HEK293 (cell line): Measurements from ENCODE around the gene MORC1.

Experiments
- CTCF ChIA-PET: fragments of 350-600 bp; formaldehyde crosslinking; extraction: SDS; loops from one replicate; lab custom pipeline; 2021; ENCODE audit warnings: antibody characterized with exemption; lab: Yijun Ruan, JAX
- POLR2A ChIA-PET: fragments of 300-600 bp; formaldehyde crosslinking; extraction: SDS; loops from one replicate; lab custom pipeline; 2020; ENCODE audit warnings: antibody characterized with exemption, inconsistent platforms; lab: Yijun Ruan, JAX
- H3K27ac ChIP-seq: fragments of 200-500 bp; sonication (Bioruptor generic); 2 replicates; pipeline ENCODE4 v1.5.1; 2014; ENCODE audit warnings: low read depth, low read length, control low read depth, inconsistent platforms; ENCODE audit errors: extremely low read depth
- H3K36me3 ChIP-seq, 2 experiments: fragments of 200-500 bp in 1 of 2; sonication (Bioruptor generic) in 1 of 2; 1 replicate in 1 of 2; 2 replicates in 1 of 2; pipeline ENCODE4 v1.5.1; 2014 to 2017; ENCODE audit warnings: inconsistent platforms in 2 of 2, low read length in 2 of 2; ENCODE audit not compliant: control insufficient read depth in 2 of 2, insufficient read depth in 1 of 2
- H3K4me1 ChIP-seq: fragments of 200-500 bp; sonication (Bioruptor generic); 2 replicates; pipeline ENCODE4 v1.5.1; 2014; ENCODE audit warnings: mild to moderate bottlenecking, low read length, inconsistent platforms; ENCODE audit not compliant: control insufficient read depth, insufficient read depth
- H3K4me3 ChIP-seq: 2 replicates; pipeline ENCODE4 v1.5.1; 2011; ENCODE audit warnings: low read depth, mild to moderate bottlenecking, control low read depth, low read length, moderate library complexity
- H3K9me3 ChIP-seq: fragments of 200-500 bp; sonication (Bioruptor generic); 2 replicates; pipeline ENCODE4 v1.5.1; 2014; ENCODE audit warnings: low read depth, low read length, inconsistent platforms; ENCODE audit not compliant: control insufficient read depth, insufficient read depth
- BCL11B ChIP-seq: fragments of 450-650 bp; formaldehyde crosslinking; IDR thresholded peaks from 2 replicates; pipeline ENCODE4 v1.5.1; 2016; ENCODE audit warnings: low read depth, missing biosample characterization, missing genetic modification characterization
- BCL6B ChIP-seq: fragments of 450-650 bp; formaldehyde crosslinking; IDR thresholded peaks from 2 replicates; pipeline ENCODE4 v1.5.1; 2017; ENCODE audit warnings: missing biosample characterization, missing genetic modification characterization
- FEZF1 ChIP-seq: fragments of 450-650 bp; formaldehyde crosslinking; IDR thresholded peaks from 2 replicates; pipeline ENCODE4 v1.5.1; 2016; ENCODE audit warnings: missing biosample characterization, missing genetic modification characterization
- GFI1B ChIP-seq: fragments of 450-650 bp; formaldehyde crosslinking; IDR thresholded peaks from 2 replicates; pipeline ENCODE4 v1.5.1; 2016; ENCODE audit warnings: missing biosample characterization, missing genetic modification characterization
- KLF9 ChIP-seq: fragments of 450-650 bp; formaldehyde crosslinking; IDR thresholded peaks from 2 replicates; pipeline ENCODE4 v1.5.1; 2016; ENCODE audit warnings: missing biosample characterization, missing genetic modification characterization, low read depth
- OVOL3 ChIP-seq: fragments of 450-650 bp; formaldehyde crosslinking; IDR thresholded peaks from 2 replicates; pipeline ENCODE4 v1.5.1; 2016; ENCODE audit warnings: missing biosample characterization, missing genetic modification characterization
- SP3 ChIP-seq: fragments of 450-650 bp; formaldehyde crosslinking; IDR thresholded peaks from 2 replicates; pipeline ENCODE4 v1.5.1; 2016; ENCODE audit warnings: missing biosample characterization, missing genetic modification characterization
- YY1 ChIP-seq: fragments of 450-650 bp; formaldehyde crosslinking; IDR thresholded peaks from 2 replicates; pipeline ENCODE4 v1.5.1; 2018; ENCODE audit warnings: missing biosample characterization, missing genetic modification characterization
- ZBTB44 ChIP-seq: fragments of 450-650 bp; IDR thresholded peaks from 2 replicates; pipeline ENCODE4 v1.5.1; 2018; ENCODE audit warnings: missing biosample characterization, mild to moderate bottlenecking, missing genetic modification characterization
- ZBTB6 ChIP-seq: fragments of 450-650 bp; formaldehyde crosslinking; IDR thresholded peaks from 2 replicates; pipeline ENCODE4 v1.5.1; 2017; ENCODE audit warnings: missing biosample characterization, missing genetic modification characterization
- ZBTB7A ChIP-seq: fragments of 450-650 bp; formaldehyde crosslinking; IDR thresholded peaks from 2 replicates; pipeline ENCODE4 v1.5.1; 2016; ENCODE audit warnings: low read depth, missing biosample characterization, missing genetic modification characterization
- ZNF10 ChIP-seq: fragments of 450-650 bp; formaldehyde crosslinking; IDR thresholded peaks from 2 replicates; pipeline ENCODE4 v1.5.1; 2017; ENCODE audit warnings: missing biosample characterization, missing genetic modification characterization
- ZNF146 ChIP-seq: fragments of 450-650 bp; formaldehyde crosslinking; IDR thresholded peaks from 2 replicates; pipeline ENCODE4 v1.5.1; 2016; ENCODE audit warnings: missing biosample characterization, missing genetic modification characterization
- ZNF223 ChIP-seq: fragments of 450-650 bp; formaldehyde crosslinking; IDR thresholded peaks from 2 replicates; pipeline ENCODE4 v1.5.1; 2016; ENCODE audit warnings: missing biosample characterization, missing genetic modification characterization
- ZNF24 ChIP-seq: fragments of 450-650 bp; formaldehyde crosslinking; IDR thresholded peaks from 2 replicates; pipeline ENCODE4 v1.5.1; 2016; ENCODE audit warnings: missing biosample characterization, missing genetic modification characterization
- ZNF280C ChIP-seq: fragments of 450-650 bp; formaldehyde crosslinking; IDR thresholded peaks from 2 replicates; pipeline ENCODE4 v1.5.1; 2016; ENCODE audit warnings: missing biosample characterization, missing genetic modification characterization
- ZNF292 ChIP-seq: fragments of 450-650 bp; formaldehyde crosslinking; IDR thresholded peaks from 2 replicates; pipeline ENCODE4 v1.5.1; 2016; ENCODE audit warnings: low read depth, missing biosample characterization, missing genetic modification characterization, borderline replicate concordance
- ZNF366 ChIP-seq: fragments of 450-650 bp; formaldehyde crosslinking; conservative IDR thresholded peaks from 2 replicates; pipeline ENCODE4 v1.5.1; 2016; ENCODE audit warnings: missing biosample characterization, missing genetic modification characterization
- ZNF449 ChIP-seq: fragments of 450-650 bp; formaldehyde crosslinking; IDR thresholded peaks from 2 replicates; pipeline ENCODE4 v1.5.1; 2017; ENCODE audit warnings: missing biosample characterization, mild to moderate bottlenecking, missing genetic modification characterization, moderate library complexity
- ZNF510 ChIP-seq: fragments of 450-650 bp; formaldehyde crosslinking; IDR thresholded peaks from 2 replicates; pipeline ENCODE4 v1.5.1; 2018; ENCODE audit warnings: mild to moderate bottlenecking, missing genetic modification characterization, missing biosample characterization; ENCODE audit not compliant: insufficient replicate concordance
- ZNF513 ChIP-seq: fragments of 450-650 bp; IDR thresholded peaks from 2 replicates; pipeline ENCODE4 v1.5.1; 2018; ENCODE audit warnings: missing biosample characterization, missing genetic modification characterization
- ZNF558 ChIP-seq: fragments of 450-650 bp; formaldehyde crosslinking; IDR thresholded peaks from 2 replicates; pipeline ENCODE4 v1.5.1; 2016; ENCODE audit warnings: missing biosample characterization, missing genetic modification characterization
- ZNF624 ChIP-seq: fragments of 450-650 bp; formaldehyde crosslinking; IDR thresholded peaks from 2 replicates; pipeline ENCODE4 v1.5.1; 2017; ENCODE audit warnings: missing biosample characterization, missing genetic modification characterization
- ZNF843 ChIP-seq: fragments of 450-650 bp; formaldehyde crosslinking; IDR thresholded peaks from 2 replicates; pipeline ENCODE4 v1.5.1; 2016; ENCODE audit warnings: missing biosample characterization, missing genetic modification characterization
- ZSCAN16 ChIP-seq: fragments of 450-650 bp; formaldehyde crosslinking; IDR thresholded peaks from 2 replicates; pipeline ENCODE4 v1.5.1; 2016; ENCODE audit warnings: missing biosample characterization, missing genetic modification characterization
- ZSCAN18 ChIP-seq: fragments of 450-650 bp; formaldehyde crosslinking; IDR thresholded peaks from 2 replicates; pipeline ENCODE4 v1.5.1; 2016; ENCODE audit warnings: missing biosample characterization, missing genetic modification characterization

Gene MORC1

GRCh38 chr3:108976058-108976457 lies 141.9 kb downstream of the MORC1 start:
- POLR2A ChIA-PET: no interaction called here
- Histone ChIP-seq H3K9me3 (no peaks in the 10 kb centered on the region), H3K4me1 (no peaks in the 10 kb centered on the region), H3K4me3 (no peak overlapping the region), H3K36me3 (no peaks in the 10 kb centered on the region), H3K27ac (no peak overlapping the region)
- CTCF ChIA-PET: no interaction called here
- TF ChIP-seq SP3 (no peak), ZNF510 (tag by site-specific recombination) (no peak), ZNF24 (no peak), OVOL3 (tag by site-specific recombination) (no peak), ZNF843 (tag by site-specific recombination) (no peak), ZBTB44 (tag by site-specific recombination) (no peak), FEZF1 (tag by site-specific recombination) (no peak), GFI1B (tag by site-specific recombination) (no peak), ZNF624 (tag by site-specific recombination) (no peak)

- ChIA-PET CTCF (no interaction called here), POLR2A (no interaction called here)
- H3K36me3 ChIP-seq: no peaks in the 10 kb centered on the region
- H3K4me3 ChIP-seq: no peak overlapping the region
- no peak overlapping the region for H3K27ac ChIP-seq
- TF ChIP-seq ZSCAN18 (tag by site-specific recombination) (no peak), ZNF10 (tag by site-specific recombination) (no peak), ZNF513 (no peak), ZBTB7A (tag by site-specific recombination) (no peak), ZNF280C (tag by site-specific recombination) (no peak), ZNF558 (tag by site-specific recombination) (no peak), KLF9 (tag by site-specific recombination) (no peak), ZNF292 (no peak), YY1 (tag by site-specific recombination) (no peak), ZNF449 (no peak), BCL11B (tag by site-specific recombination) (no peak), ZNF223 (tag by site-specific recombination) (no peak), BCL6B (tag by site-specific recombination) (no peak), ZBTB6 (tag by site-specific recombination) (no peak), ZNF366 (tag by site-specific recombination) (no peak), ZNF146 (tag by site-specific recombination) (no peak), ZSCAN16 (no peak)
- no peaks in the 10 kb centered on the region for H3K9me3 ChIP-seq
- no peaks in the 10 kb centered on the region for H3K4me1 ChIP-seq
Observed at GRCh38 chr3:108973019-108973418, 144.9 kb downstream of the MORC1 start.
